Measurements from ENCODE around the gene GAL3ST1.

Gene GAL3ST1

GRCh38 chr22:30506507-30506968, 67.9 kb downstream of the GAL3ST1 start:
- no peak for DNase-seq (ENCODE audit: low read depth)
- no peak overlapping the region for H3K9ac ChIP-seq (ENCODE audit: low read length)
- H3K27me3 ChIP-seq (replicated peaks; ENCODE audit: control insufficient read depth, insufficient read depth, low read length), result peaks cover 21% of the 10 kb centered on the region
- no peaks in the 10 kb centered on the region for H3K36me3 ChIP-seq (ENCODE audit: control insufficient read depth, insufficient read depth, low read length, severe bottlenecking)
- no peak overlapping the region for H3K4me3 ChIP-seq (ENCODE audit: low read length)
- H3K4me1 ChIP-seq (ENCODE audit: control insufficient read depth, insufficient read depth, low read length), result no peaks in the 10 kb centered on the region
- H3K9me3 ChIP-seq (ENCODE audit: control insufficient read depth, low read length), result no peaks in the 10 kb centered on the region
